Measurements from ENCODE around the gene CAST. TPM values are rescaled to one million over a fixed set of nuclear protein-coding genes. Genes with fewer than 3 reads are reported as not detected.

Gene CAST
- total RNA-seq, 3 donors from 2014 or later: 221 to 400 (median 287) TPM

GRCh38 chr5:96649681-96650540 lies 12.3 kb upstream of the CAST start:
- no peak for DNase-seq (ENCODE audit: low spot score in 2 of 2)
- intact Hi-C loops (cut with DNase I; ENCODE audit: low total_unique reads): no loop called here
- Histone ChIP-seq H3K4me3 (no peak overlapping the region), H3K27ac (peak overlapping the region in 1 of 2 donors; percentile 10), H3K36me3 (no peaks in the 10 kb centered on the region), H3K27me3 (no peaks in the 10 kb centered on the region), H3K9me3 (no peaks in the 10 kb centered on the region), H3K4me1 (peaks cover 0 to 8% of the 10 kb centered on the region in 2 donors)
- TF ChIP-seq POLR2A (IDR thresholded peaks at IDR 0.05): no peak
- no peak for TF ChIP-seq CTCF (IDR thresholded peaks at IDR 0.05)
- TF ChIP-seq POLR2AphosphoS5 (IDR thresholded peaks at IDR 0.05): no peak

- no peaks in the 10 kb centered on the region for H3K9me3 ChIP-seq
These were observed 11.1 kb upstream of the CAST start for GRCh38 chr5:96651047-96651446.

GRCh38 chr5:96651948-96652753 lies 10.0 kb upstream of the CAST start:
- no peaks in the 10 kb centered on the region for H3K9me3 ChIP-seq
- H3K27me3 ChIP-seq: no peaks in the 10 kb centered on the region
- H3K36me3 ChIP-seq: no peaks in the 10 kb centered on the region
- H3K27ac ChIP-seq: no peak overlapping the region
- H3K4me1 ChIP-seq: peaks cover 0 to 8% of the 10 kb centered on the region in 2 donors
- intact Hi-C loops (cut with DNase I; ENCODE audit: low total_unique reads): no loop called here
- no peak for TF ChIP-seq POLR2AphosphoS5 (IDR thresholded peaks at IDR 0.05)
- peak in 1 of 3 donors; percentile 13 for TF ChIP-seq CTCF (IDR thresholded peaks at IDR 0.05)
- no peak for TF ChIP-seq POLR2A (IDR thresholded peaks at IDR 0.05)
- no peak for DNase-seq (ENCODE audit: low spot score in 2 of 2)
- no peak overlapping the region for H3K4me3 ChIP-seq

More at GRCh38 chr5:96651047-96651446, 11.1 kb upstream of the CAST start:
- Histone ChIP-seq H3K27me3 (no peaks in the 10 kb centered on the region), H3K4me3 (no peak overlapping the region), H3K36me3 (no peaks in the 10 kb centered on the region), H3K4me1 (peaks cover 0 to 8% of the 10 kb centered on the region in 2 donors), H3K27ac (no peak overlapping the region)
- DNase-seq (ENCODE audit: low spot score in 2 of 2): no peak
- intact Hi-C loops (cut with DNase I; ENCODE audit: low total_unique reads): no loop called here
- no peak for TF ChIP-seq POLR2A (IDR thresholded peaks at IDR 0.05)
- TF ChIP-seq POLR2AphosphoS5 (IDR thresholded peaks at IDR 0.05): no peak
- no peak for TF ChIP-seq CTCF (IDR thresholded peaks at IDR 0.05)

GRCh38 chr5:96652769-96653454 lies 9.3 kb upstream of the CAST start:
- Histone ChIP-seq H3K4me3 (no peak overlapping the region), H3K27ac (peak overlapping the region in 1 of 2 donors; percentile 30), H3K9me3 (no peaks in the 10 kb centered on the region), H3K27me3 (no peaks in the 10 kb centered on the region), H3K36me3 (no peaks in the 10 kb centered on the region), H3K4me1 (peaks cover 0 to 8% of the 10 kb centered on the region in 2 donors)
- intact Hi-C loops (cut with DNase I; ENCODE audit: low total_unique reads): no loop called here
- TF ChIP-seq POLR2AphosphoS5 (IDR thresholded peaks at IDR 0.05) (no peak), POLR2A (IDR thresholded peaks at IDR 0.05) (no peak), CTCF (IDR thresholded peaks at IDR 0.05) (no peak)
- DNase-seq (ENCODE audit: low spot score in 2 of 2): no peak
